IPS-15b (cell line): ENCODE measurements around the gene NDUFS6.
"Not testable (repeated sequence)": the region's sequence is repeated elsewhere in the genome, so short reads cannot be mapped to it uniquely, and the experiment has no call there.

Experiments
- H3K27me3 ChIP-seq: one replicate; pipeline ENCODE4 v1.6.1; 2013; ENCODE audit warnings: low read length; ENCODE audit not compliant: control insufficient read depth, insufficient read depth
- H3K36me3 ChIP-seq: one replicate; pipeline ENCODE4 v1.6.1; 2013; ENCODE audit warnings: low read length; ENCODE audit not compliant: control insufficient read depth, insufficient read depth
- H3K4me1 ChIP-seq: one replicate; pipeline ENCODE4 v1.6.1; 2013; ENCODE audit warnings: mild to moderate bottlenecking, low read length; ENCODE audit not compliant: control insufficient read depth, insufficient read depth
- H3K4me3 ChIP-seq: one replicate; pipeline ENCODE4 v1.5.1; 2013; ENCODE audit warnings: low read depth, low read length
- H3K9ac ChIP-seq: one replicate; pipeline ENCODE4 v1.6.1; 2013; ENCODE audit warnings: low read depth, mild to moderate bottlenecking, low read length
- H3K9me3 ChIP-seq: one replicate; pipeline ENCODE4 v1.6.1; 2013; ENCODE audit warnings: mild to moderate bottlenecking, low read length; ENCODE audit not compliant: control insufficient read depth, insufficient read depth

The NDUFS6 gene

GRCh38 chr5:1787472-1788047, 13.6 kb upstream of the NDUFS6 start:
- Histone ChIP-seq H3K36me3 (no peaks in the 10 kb centered on the region), H3K4me1 (peaks cover 4% of the 10 kb centered on the region), H3K9ac (no peak overlapping the region), H3K27me3 (no peaks in the 10 kb centered on the region), H3K4me3 (no peak overlapping the region), H3K9me3 (no peaks in the 10 kb centered on the region)

GRCh38 chr5:1788200-1788599, 13.0 kb upstream of the NDUFS6 start:
- H3K9me3 ChIP-seq, result no peaks in the 10 kb centered on the region
- H3K9ac ChIP-seq, result no peak overlapping the region
- H3K4me3 ChIP-seq, result no peak overlapping the region
- H3K36me3 ChIP-seq, result no peaks in the 10 kb centered on the region
- H3K27me3 ChIP-seq, result no peaks in the 10 kb centered on the region
- peaks cover 4% of the 10 kb centered on the region for H3K4me1 ChIP-seq

GRCh38 chr5:1788828-1789227, 12.4 kb upstream of the NDUFS6 start:
- Histone ChIP-seq H3K27me3 (no peaks in the 10 kb centered on the region), H3K36me3 (no peaks in the 10 kb centered on the region), H3K9me3 (no peaks in the 10 kb centered on the region), H3K9ac (no peak overlapping the region), H3K4me1 (peaks cover 4% of the 10 kb centered on the region), H3K4me3 (no peak overlapping the region)

DNA sequence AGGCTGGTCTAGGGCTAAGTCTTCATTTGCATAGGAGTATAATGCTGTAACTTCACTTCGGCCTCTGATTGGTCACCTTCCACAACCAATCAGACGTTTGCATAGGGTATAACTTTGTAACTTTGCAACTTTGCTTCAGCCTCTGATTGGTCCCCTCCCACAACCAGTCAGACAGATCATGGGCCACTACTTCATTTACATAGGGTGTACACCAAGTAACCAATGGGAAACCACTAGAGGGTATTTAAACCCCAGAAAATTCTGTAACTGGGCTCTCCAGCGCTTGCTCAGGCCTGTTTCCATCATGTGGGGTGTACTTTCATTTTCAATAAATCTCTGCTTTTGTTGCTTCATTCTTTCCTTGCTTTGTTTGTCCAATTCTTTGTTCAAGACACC, 11.8 kb upstream of the NDUFS6 start:
- not testable (repeated sequence) for H3K4me1 ChIP-seq, H3K36me3 ChIP-seq, H3K9ac ChIP-seq, H3K4me3 ChIP-seq, H3K9me3 ChIP-seq, H3K27me3 ChIP-seq

- H3K9ac ChIP-seq, result no peak overlapping the region
- no peaks in the 10 kb centered on the region for H3K27me3 ChIP-seq
- peaks cover 4% of the 10 kb centered on the region for H3K4me1 ChIP-seq
- no peak overlapping the region for H3K4me3 ChIP-seq
- H3K9me3 ChIP-seq, result no peaks in the 10 kb centered on the region
- no peaks in the 10 kb centered on the region for H3K36me3 ChIP-seq
Measured at GRCh38 chr5:1789834-1790471, 11.3 kb upstream of the NDUFS6 start.

DNA sequence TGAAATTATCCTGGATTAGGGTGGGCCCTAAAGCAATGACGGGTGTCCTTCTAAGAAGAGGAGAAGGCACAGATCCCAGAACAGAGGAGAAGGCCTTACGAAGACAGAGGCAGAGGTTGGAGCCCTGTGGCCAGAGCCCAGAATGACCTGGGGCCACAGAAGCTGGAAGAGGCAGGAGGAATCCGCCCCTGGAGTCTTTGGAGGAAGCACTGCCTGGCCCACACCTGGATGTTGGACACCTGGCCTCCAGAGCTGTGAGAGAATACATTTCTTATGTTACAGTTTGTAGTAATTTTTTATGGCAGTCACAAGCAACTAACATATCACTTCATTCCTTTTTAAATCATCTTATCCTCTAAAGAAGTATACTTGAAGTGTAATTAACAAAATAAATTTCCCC, 10.0 kb upstream of the NDUFS6 start:
- no peaks in the 10 kb centered on the region for H3K27me3 ChIP-seq

GRCh38 chr5:1792842-1793266, 8.4 kb upstream of the NDUFS6 start:
- Histone ChIP-seq H3K9me3 (no peaks in the 10 kb centered on the region), H3K9ac (no peak overlapping the region)

More for the DNA sequence above, 10.0 kb upstream of the NDUFS6 start:
- no peak overlapping the region for H3K4me3 ChIP-seq
- no peaks in the 10 kb centered on the region for H3K9me3 ChIP-seq
- H3K9ac ChIP-seq, result no peak overlapping the region
- no peaks in the 10 kb centered on the region for H3K36me3 ChIP-seq
- H3K4me1 ChIP-seq, result peaks cover 4% of the 10 kb centered on the region

GRCh38 chr5:1793301-1793740, 7.9 kb upstream of the NDUFS6 start:
- Histone ChIP-seq H3K9ac (no peak overlapping the region), H3K36me3 (peaks cover 18% of the 10 kb centered on the region), H3K27me3 (no peaks in the 10 kb centered on the region), H3K4me1 (peaks cover 7% of the 10 kb centered on the region), H3K9me3 (no peaks in the 10 kb centered on the region), H3K4me3 (no peak overlapping the region)

More at GRCh38 chr5:1792842-1793266, 8.4 kb upstream of the NDUFS6 start:
- H3K4me3 ChIP-seq, result no peak overlapping the region
- no peaks in the 10 kb centered on the region for H3K27me3 ChIP-seq
- H3K36me3 ChIP-seq, result peaks cover 13% of the 10 kb centered on the region
- H3K4me1 ChIP-seq, result peaks cover 6% of the 10 kb centered on the region

DNA sequence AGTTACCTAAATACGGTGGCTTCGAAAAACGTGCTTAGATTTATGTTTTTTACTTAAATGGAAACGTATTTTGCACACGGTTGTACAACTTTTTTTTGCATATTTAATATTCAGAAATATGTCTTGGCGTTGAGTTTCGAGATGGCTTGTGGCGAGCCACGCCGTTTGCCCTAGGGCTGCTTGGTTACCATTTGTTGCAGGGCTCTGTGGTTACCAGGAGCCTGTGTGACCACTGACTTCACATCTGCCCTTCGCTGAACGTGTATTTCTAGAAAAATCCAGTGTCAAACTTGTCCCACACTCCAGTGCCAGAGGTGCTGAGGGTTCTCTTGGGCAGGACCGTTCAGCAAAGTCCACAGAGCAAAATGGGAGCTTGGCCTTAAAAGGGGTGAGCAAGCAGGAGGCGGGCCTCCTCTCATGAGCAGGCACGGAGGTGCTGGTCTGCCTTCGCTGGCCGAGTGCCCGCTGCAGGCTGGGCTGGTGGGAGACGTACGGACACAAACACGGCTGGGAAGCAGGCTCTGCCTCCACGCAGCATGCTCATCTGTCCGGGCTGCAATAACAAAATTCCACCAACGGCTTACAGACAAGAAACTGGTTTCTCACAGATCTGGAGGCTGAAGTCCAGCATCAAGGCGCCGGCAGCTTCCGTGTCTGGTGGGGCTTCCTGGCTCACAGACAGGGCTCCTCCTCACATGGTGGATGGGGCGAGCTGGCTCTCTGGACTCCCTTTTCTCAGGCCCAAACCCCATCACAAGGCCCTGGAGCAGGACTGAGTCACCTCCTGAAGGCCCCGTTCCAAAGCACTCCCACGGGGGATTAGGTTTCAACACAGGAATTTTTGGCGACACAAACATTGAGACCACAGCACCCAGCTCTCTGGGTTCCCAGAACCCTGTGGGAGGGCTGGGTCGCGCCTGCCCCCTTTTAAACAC, 7.0 kb upstream of the NDUFS6 start:
- Histone ChIP-seq H3K27me3 (no peaks in the 10 kb centered on the region), H3K4me1 (peaks cover 7% of the 10 kb centered on the region), H3K9ac (no peak overlapping the region), H3K4me3 (no peak overlapping the region), H3K9me3 (no peaks in the 10 kb centered on the region), H3K36me3 (peaks cover 18% of the 10 kb centered on the region)

GRCh38 chr5:1794901-1795290, 6.3 kb upstream of the NDUFS6 start:
- H3K9ac ChIP-seq, result no peak overlapping the region

DNA sequence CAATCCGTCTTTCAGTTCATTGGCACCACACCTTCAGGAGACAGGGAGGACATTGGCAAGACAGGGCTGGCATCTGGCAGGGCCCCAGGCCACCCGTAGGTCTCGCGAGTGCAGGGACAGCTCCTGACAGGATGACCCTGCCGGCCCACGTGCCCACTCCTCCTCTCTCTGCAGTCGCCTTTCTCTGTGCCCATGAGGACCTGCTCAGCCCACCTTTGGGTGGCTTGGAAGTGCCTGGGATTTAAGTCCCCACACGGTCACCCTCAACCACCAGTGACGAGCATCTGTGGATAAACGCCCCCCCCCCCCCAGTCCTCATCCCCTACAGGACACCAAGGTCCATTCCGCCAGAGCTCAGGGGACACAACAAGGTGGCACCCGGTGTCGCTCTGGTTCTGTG, 5.7 kb upstream of the NDUFS6 start:
- H3K9ac ChIP-seq, result no peak overlapping the region
- H3K4me3 ChIP-seq, result no peak overlapping the region
- H3K4me1 ChIP-seq, result peaks cover 3% of the 10 kb centered on the region
- peaks cover 18% of the 10 kb centered on the region for H3K36me3 ChIP-seq
- no peaks in the 10 kb centered on the region for H3K27me3 ChIP-seq
- no peaks in the 10 kb centered on the region for H3K9me3 ChIP-seq

More at GRCh38 chr5:1794901-1795290, 6.3 kb upstream of the NDUFS6 start:
- Histone ChIP-seq H3K27me3 (no peaks in the 10 kb centered on the region), H3K4me1 (peaks cover 5% of the 10 kb centered on the region), H3K4me3 (no peak overlapping the region), H3K36me3 (peaks cover 18% of the 10 kb centered on the region), H3K9me3 (no peaks in the 10 kb centered on the region)
